ENCODE measurements around the gene UBB. TPM values are rescaled to one million over a fixed set of nuclear protein-coding genes. Genes with fewer than 3 reads are reported as not detected.

The UBB gene
- 1,457 TPM for total RNA-seq (2013)
- polyA plus RNA-seq (1,000 to 10,000 TPM; 1,176 to 1,365 (median 1,282) TPM), polyA minus RNA-seq (580 and 1,105 TPM in 2 replicates), total RNA-seq (232 to 498 (median 346) reads per million in 11 experiments)

DNA sequence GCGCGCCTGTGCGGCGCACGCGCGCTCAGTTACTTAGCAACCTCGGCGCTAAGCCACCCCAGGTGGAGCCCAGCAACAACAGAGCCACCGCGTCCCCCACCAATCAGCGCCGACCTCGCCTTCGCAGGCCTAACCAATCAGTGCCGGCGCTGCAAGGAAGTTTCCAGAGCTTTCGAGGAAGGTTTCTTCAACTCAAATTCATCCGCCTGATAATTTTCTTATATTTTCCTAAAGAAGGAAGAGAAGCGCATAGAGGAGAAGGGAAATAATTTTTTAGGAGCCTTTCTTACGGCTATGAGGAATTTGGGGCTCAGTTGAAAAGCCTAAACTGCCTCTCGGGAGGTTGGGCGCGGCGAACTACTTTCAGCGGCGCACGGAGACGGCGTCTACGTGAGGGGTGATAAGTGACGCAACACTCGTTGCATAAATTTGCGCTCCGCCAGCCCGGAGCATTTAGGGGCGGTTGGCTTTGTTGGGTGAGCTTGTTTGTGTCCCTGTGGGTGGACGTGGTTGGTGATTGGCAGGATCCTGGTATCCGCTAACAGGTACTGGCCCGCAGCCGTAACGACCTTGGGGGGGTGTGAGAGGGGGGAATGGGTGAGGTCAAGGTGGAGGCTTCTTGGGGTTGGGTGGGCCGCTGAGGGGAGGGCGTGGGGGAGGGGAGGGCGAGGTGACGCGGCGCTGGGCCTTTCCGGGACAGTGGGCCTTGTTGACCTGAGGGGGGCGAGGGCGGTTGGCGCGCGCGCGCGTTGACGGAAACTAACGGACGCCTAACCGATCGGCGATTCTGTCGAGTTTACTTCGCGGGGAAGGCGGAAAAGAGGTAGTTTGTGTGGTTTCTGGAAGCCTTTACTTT lies at the start of gene UBB:
Gene UBB, plus strand, starts transcription at position 452 of the 856 bp plus-strand sequence. CDS start 817 bp downstream, outside the sequence.
- peaks cover 17 to 20% of the 10 kb centered on the region in 2 donors for H3K36me3 ChIP-seq (replicated peaks in 1 of 2; ENCODE audit: control insufficient read depth in 1 of 2, insufficient read depth in 2 of 2, low read length in 2 of 2)
- peaks cover 19 to 26% of the 10 kb centered on the region in 2 donors for H3K4me1 ChIP-seq (ENCODE audit: control insufficient read depth in 1 of 2, insufficient read depth in 2 of 2, low read length in 2 of 2)
- H3K4me2 ChIP-seq (replicated peaks; ENCODE audit: extremely low read depth, low read length, poor library complexity, severe bottlenecking), result peak within 1 kb of the TSS; percentile 86
- no peaks in the 10 kb centered on the region for H3K27me3 ChIP-seq (ENCODE audit: control insufficient read depth in 2 of 2, insufficient read depth in 2 of 2, low read length in 2 of 2)
- H3K9me3 ChIP-seq (replicated peaks in 1 of 2; ENCODE audit: control insufficient read depth in 1 of 2, insufficient read depth in 1 of 2, low read length in 2 of 2), result no peaks in the 10 kb centered on the region
- H4K20me1 ChIP-seq (ENCODE audit: insufficient read depth, low read length), result peaks cover 31% of the 10 kb centered on the region
- H3K9me3 Mint-ChIP-seq, result no peaks in the 10 kb centered on the region
- H3K4me3 ChIP-seq (replicated peaks in 1 of 3; ENCODE audit: low read depth in 2 of 3, low read length in 3 of 3), result peak within 1 kb of the TSS; percentile 72 to 85 (median 74)
- H3K27ac Mint-ChIP-seq, result peak within 1 kb of the TSS; percentile 97 to 100 (median 99)
- TF ChIP-seq, protein P1, sequence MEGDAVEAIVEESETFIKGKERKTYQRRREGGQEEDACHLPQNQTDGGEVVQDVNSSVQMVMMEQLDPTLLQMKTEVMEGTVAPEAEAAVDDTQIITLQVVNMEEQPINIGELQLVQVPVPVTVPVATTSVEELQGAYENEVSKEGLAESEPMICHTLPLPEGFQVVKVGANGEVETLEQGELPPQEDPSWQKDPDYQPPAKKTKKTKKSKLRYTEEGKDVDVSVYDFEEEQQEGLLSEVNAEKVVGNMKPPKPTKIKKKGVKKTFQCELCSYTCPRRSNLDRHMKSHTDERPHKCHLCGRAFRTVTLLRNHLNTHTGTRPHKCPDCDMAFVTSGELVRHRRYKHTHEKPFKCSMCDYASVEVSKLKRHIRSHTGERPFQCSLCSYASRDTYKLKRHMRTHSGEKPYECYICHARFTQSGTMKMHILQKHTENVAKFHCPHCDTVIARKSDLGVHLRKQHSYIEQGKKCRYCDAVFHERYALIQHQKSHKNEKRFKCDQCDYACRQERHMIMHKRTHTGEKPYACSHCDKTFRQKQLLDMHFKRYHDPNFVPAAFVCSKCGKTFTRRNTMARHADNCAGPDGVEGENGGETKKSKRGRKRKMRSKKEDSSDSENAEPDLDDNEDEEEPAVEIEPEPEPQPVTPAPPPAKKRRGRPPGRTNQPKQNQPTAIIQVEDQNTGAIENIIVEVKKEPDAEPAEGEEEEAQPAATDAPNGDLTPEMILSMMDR (IDR thresholded peaks at IDR 0.05), result no peak
- peaks cover 22% of the 10 kb centered on the region in 2 donors for H3K36me3 Mint-ChIP-seq
- H3K4me1 Mint-ChIP-seq, result peaks cover 25% of the 10 kb centered on the region
- peak within 1 kb of the TSS; percentile 92 to 96 for H3K4me3 Mint-ChIP-seq
- H3K27me3 Mint-ChIP-seq (ENCODE audit: low read depth in 3 of 3), result peaks cover 0 to 4% (median 3%) of the 10 kb centered on the region in 3 donors
- peak within 1 kb of the TSS; percentile 80 to 92 for H3K27ac ChIP-seq (ENCODE audit: low read depth in 1 of 2, low read length in 2 of 2)
- peak; percentile 93 to 99 (median 95) for DNase-seq
- H3K9ac ChIP-seq (ENCODE audit: insufficient read depth, low read length, poor library complexity, severe bottlenecking), result peak within 1 kb of the TSS; percentile 71
- intact Hi-C loops (cut with micrococcal nuclease), result loop anchor here (2.0 to 10.0 kb wide), 5 partner anchors 34 to 166 kb away; partner anchors contain the start of genes NCOR1 (in 1 of the 2), PIGL (in 1 of the 2) and TRPV2 (in 1 of the 2)
- H3K79me2 ChIP-seq (ENCODE audit: insufficient read depth, low read length), result peaks cover 27% of the 10 kb centered on the region
- under 1% methylated on average over 61 of the region's 67 CpGs for WGBS (ENCODE audit: insufficient coverage)
- H2AFZ ChIP-seq (ENCODE audit: insufficient read depth, low read depth, low read length, poor library complexity, severe bottlenecking), result peak within 1 kb of the TSS; percentile 93

DNA sequence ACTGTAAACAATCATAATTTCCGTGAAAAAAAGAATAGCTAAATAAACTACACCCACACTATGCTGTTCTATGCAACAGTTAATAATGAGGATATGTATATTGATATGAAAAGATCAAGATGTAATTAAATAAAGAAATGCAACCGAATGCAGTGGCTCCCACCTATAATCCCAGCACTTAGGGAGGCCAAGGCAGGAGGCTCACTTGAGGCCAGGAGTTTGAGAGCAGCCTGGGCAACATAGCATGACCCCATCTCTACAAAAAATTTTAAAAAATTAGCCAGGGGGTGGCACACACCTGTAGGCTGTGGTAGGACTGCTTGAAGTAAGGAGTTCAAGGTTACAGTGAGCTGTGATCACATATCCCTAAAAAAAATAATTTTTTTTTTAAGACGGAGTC lies 42.5 kb upstream of the UBB start:
- peaks cover 8 to 9% of the 10 kb centered on the region in 2 donors for H3K36me3 Mint-ChIP-seq
- no peak overlapping the region for H3K9ac ChIP-seq (ENCODE audit: insufficient read depth, low read length, poor library complexity, severe bottlenecking)
- no peak overlapping the region for H3K4me3 Mint-ChIP-seq
- no peak for DNase-seq
- H3K9me3 Mint-ChIP-seq, result no peaks in the 10 kb centered on the region
- H3K36me3 ChIP-seq (replicated peaks in 1 of 2; ENCODE audit: control insufficient read depth in 1 of 2, insufficient read depth in 2 of 2, low read length in 2 of 2), result peaks cover 0 to 6% of the 10 kb centered on the region in 2 donors
- no peaks in the 10 kb centered on the region for H4K20me1 ChIP-seq (ENCODE audit: insufficient read depth, low read length)
- no peaks in the 10 kb centered on the region for H3K4me1 Mint-ChIP-seq
- H3K4me1 ChIP-seq (ENCODE audit: control insufficient read depth in 1 of 2, insufficient read depth in 2 of 2, low read length in 2 of 2), result no peaks in the 10 kb centered on the region
- no peaks in the 10 kb centered on the region for H3K27me3 Mint-ChIP-seq (ENCODE audit: low read depth in 3 of 3)
- no peak overlapping the region for H2AFZ ChIP-seq (ENCODE audit: insufficient read depth, low read depth, low read length, poor library complexity, severe bottlenecking)
- intact Hi-C loops (cut with micrococcal nuclease), result no loop called here
- WGBS (ENCODE audit: insufficient coverage), result no CpG with 5 or more reads among the region's 3 CpGs
- TF ChIP-seq, protein P1 (IDR thresholded peaks at IDR 0.05), result no peak
- no peak overlapping the region for H3K4me3 ChIP-seq (replicated peaks in 1 of 3; ENCODE audit: low read depth in 2 of 3, low read length in 3 of 3)
- no peak overlapping the region for H3K27ac Mint-ChIP-seq
- no peaks in the 10 kb centered on the region for H3K79me2 ChIP-seq (ENCODE audit: insufficient read depth, low read length)
- H3K27ac ChIP-seq (ENCODE audit: low read depth in 1 of 2, low read length in 2 of 2), result no peak overlapping the region
- H3K9me3 ChIP-seq (replicated peaks in 1 of 2; ENCODE audit: control insufficient read depth in 1 of 2, insufficient read depth in 1 of 2, low read length in 2 of 2), result no peaks in the 10 kb centered on the region
- H3K4me2 ChIP-seq (replicated peaks; ENCODE audit: extremely low read depth, low read length, poor library complexity, severe bottlenecking), result no peak overlapping the region
- H3K27me3 ChIP-seq (ENCODE audit: control insufficient read depth in 2 of 2, insufficient read depth in 2 of 2, low read length in 2 of 2), result no peaks in the 10 kb centered on the region
